ENCODE data around the gene EMP1.

The EMP1 gene

GRCh38 chr12:13203034-13203922 is 6.8 kb downstream of the EMP1 start:
- TF ChIP-seq SIN3A (IDR thresholded peaks at IDR 0.05; ENCODE audit: borderline replicate concordance, insufficient read depth, low read length): no peak
- no peak for TF ChIP-seq POLR2AphosphoS5 (IDR thresholded peaks at IDR 0.05; ENCODE audit: low read depth, low read length)
- TF ChIP-seq TAF1 (IDR thresholded peaks at IDR 0.05; ENCODE audit: borderline replicate concordance, insufficient read depth, low read length): no peak
- no peak for TF ChIP-seq REST (IDR thresholded peaks at IDR 0.05; ENCODE audit: insufficient read depth in 1 of 2, low read depth in 2 of 2, low read length in 2 of 2)
- TF ChIP-seq FOXP2 (optimal IDR thresholded peaks at IDR 0.05; ENCODE audit: borderline replicate concordance, extremely low read depth, extremely low read length, insufficient read depth): no peak

DNA sequence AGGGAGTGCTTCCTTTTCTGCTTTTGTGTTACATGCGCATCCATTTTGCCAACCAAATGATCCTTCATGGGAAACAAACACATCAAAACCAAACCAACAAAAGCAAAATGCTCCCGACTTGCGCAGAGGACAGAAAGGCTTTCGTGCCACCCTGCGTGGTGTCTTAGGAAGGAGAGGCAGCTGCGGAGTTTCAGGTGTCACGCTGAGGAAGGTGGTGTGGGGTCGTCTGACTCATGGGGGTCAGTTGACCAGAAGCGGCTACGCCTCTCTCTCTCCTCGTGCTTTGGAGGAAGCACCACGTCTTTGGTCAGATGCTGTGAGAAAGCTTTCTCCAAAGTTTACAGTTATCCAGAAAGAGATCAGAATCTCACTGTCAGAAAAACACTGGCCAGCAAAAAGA is 7.9 kb downstream of the EMP1 start:
- TF ChIP-seq REST (IDR thresholded peaks at IDR 0.05; ENCODE audit: insufficient read depth in 1 of 2, low read depth in 2 of 2, low read length in 2 of 2) (no peak), FOXP2 (optimal IDR thresholded peaks at IDR 0.05; ENCODE audit: borderline replicate concordance, extremely low read depth, extremely low read length, insufficient read depth) (no peak), SIN3A (IDR thresholded peaks at IDR 0.05; ENCODE audit: borderline replicate concordance, insufficient read depth, low read length) (no peak), POLR2AphosphoS5 (IDR thresholded peaks at IDR 0.05; ENCODE audit: low read depth, low read length) (no peak), TAF1 (IDR thresholded peaks at IDR 0.05; ENCODE audit: borderline replicate concordance, insufficient read depth, low read length) (no peak)

GRCh38 chr12:13205809-13206559 is 9.5 kb downstream of the EMP1 start:
- TF ChIP-seq FOXP2 (optimal IDR thresholded peaks at IDR 0.05; ENCODE audit: borderline replicate concordance, extremely low read depth, extremely low read length, insufficient read depth): no peak
- no peak for TF ChIP-seq REST (IDR thresholded peaks at IDR 0.05; ENCODE audit: insufficient read depth in 1 of 2, low read depth in 2 of 2, low read length in 2 of 2)
- no peak for TF ChIP-seq POLR2AphosphoS5 (IDR thresholded peaks at IDR 0.05; ENCODE audit: low read depth, low read length)
- TF ChIP-seq TAF1 (IDR thresholded peaks at IDR 0.05; ENCODE audit: borderline replicate concordance, insufficient read depth, low read length): no peak
- TF ChIP-seq SIN3A (IDR thresholded peaks at IDR 0.05; ENCODE audit: borderline replicate concordance, insufficient read depth, low read length): no peak

GRCh38 chr12:13206560-13206897 is 10.0 kb downstream of the EMP1 start:
- TF ChIP-seq SIN3A (IDR thresholded peaks at IDR 0.05; ENCODE audit: borderline replicate concordance, insufficient read depth, low read length) (no peak), TAF1 (IDR thresholded peaks at IDR 0.05; ENCODE audit: borderline replicate concordance, insufficient read depth, low read length) (no peak), POLR2AphosphoS5 (IDR thresholded peaks at IDR 0.05; ENCODE audit: low read depth, low read length) (no peak), REST (IDR thresholded peaks at IDR 0.05; ENCODE audit: insufficient read depth in 1 of 2, low read depth in 2 of 2, low read length in 2 of 2) (no peak), FOXP2 (optimal IDR thresholded peaks at IDR 0.05; ENCODE audit: borderline replicate concordance, extremely low read depth, extremely low read length, insufficient read depth) (no peak)
